ENCODE measurements around the gene CMA1.

Gene CMA1

DNA sequence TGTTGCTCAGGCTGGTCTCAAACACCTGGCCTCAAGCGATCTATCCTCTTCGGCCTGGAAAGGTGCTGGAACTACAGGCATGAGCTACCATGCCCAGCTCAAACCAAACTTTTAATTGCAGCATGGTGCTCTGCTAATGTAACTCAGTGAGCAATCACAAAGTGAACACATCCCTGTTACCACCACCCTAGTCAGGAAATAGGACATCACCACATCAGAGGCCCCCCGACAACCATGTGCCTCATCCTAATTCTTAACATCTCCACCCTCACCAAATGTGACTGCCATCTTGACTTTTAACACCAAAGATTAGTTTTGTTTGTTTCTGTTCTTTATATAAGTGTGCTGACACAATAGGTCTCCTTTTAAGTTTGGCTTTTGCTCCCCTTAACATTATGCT is 42.7 kb downstream of the CMA1 start:
- DNase-seq = no peak

DNA sequence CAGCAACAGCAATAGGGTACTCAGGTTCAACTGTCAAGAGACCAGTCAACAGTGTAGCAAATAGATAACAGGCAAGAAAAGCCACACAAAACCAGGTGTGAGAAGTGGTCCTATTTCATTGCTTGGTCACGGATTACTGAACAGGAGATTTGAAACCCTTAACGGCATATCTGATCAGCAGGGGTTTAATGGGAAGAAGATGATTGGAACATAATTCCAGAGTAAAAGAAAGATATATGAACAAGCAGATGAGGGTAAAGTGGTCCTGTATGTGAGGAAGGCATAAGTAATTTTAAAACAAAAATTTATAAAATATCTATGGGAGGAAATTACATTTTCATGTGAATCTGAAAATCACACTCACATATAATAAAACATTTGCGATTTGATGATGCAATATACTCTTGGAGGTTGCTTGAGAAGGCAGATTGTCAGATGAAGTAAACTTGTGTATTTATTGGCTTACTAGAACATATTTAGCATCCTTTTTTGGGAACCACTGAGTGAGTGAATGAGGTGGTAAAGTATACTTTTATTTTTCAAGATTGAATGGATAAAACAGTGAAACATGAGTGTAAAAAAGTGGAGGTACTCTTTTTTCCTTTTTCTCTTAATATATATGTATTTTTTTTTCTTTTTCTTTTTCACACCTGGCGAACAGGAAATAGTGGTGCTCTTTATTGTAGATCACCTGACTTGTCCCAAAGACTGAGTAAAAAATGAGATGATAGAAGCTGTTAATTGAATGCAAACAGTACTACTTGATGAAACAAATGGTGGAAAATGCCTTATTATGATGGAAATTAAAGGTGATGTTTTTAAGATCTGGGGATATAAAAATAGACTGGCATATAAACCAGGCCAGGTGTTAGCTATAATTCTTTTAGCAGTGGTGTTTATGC is 43.9 kb downstream of the CMA1 start:
- no peak for DNase-seq

- no peak for DNase-seq
Measured at GRCh38 chr14:24463017-24463883, 44.8 kb downstream of the CMA1 start.

DNA sequence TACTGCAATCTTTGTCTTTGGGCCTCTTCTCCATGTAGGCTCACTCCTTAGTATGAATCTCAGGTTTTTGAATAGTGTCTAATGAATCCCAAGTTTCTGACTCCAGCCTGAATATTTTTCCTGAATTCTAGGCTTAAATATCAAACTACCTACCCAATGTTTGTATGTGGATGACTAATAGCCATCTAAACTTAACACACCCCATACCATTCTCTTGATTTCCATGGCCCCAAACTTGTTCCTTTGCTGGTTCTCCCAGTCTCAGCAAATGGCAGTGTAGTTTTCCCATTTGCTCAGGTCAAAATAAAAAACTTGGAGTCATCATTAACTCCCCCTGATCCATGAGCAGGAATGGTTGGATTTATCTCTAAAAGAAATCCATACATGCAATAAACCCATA is 46.7 kb downstream of the CMA1 start:
- DNase-seq = no peak

DNA sequence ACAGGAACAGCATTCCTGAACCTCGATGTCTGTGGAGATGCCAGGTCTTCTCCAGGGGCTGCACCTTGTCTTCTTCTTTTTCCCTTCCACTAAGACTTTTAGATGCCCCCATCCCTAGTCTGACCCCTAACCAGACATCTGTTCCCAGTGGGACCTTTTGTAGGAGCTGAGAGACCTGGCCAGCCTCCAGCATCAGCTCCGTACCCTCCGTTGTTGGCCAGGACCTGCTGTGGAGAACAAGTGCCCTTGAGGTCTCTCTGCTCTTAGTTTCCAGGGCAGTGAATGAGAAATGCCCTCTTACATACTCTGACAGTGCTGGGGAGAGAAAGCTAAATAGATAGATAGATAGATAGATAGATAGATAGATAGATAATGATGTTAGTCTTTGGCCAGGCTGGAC is 48.7 kb downstream of the CMA1 start:
- no peak for DNase-seq

DNA sequence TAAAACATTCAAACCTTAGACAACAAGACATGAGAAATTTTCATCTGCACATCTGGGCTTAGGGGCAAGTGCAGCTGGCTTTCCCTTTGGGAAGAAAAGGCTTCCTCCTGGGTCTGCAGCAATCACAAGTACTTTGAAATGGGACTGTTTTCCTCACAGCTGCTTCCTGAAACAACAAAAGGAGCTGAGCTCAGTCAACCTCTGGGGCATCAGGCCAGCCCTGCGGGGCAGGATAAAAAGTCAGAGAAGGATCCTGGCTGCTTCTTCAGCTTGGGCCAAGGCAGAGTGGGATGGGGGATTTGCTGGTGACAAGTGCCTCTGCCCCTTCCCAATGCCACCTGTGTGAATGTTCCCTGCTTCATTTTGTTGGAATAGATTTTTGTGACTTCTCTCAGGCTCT is 49.3 kb downstream of the CMA1 start:
- DNase-seq = no peak

GRCh38 chr14:24456980-24457379 is 51.1 kb downstream of the CMA1 start:
- no peak for DNase-seq
